ENCODE results near the gene ERCC5.

The ERCC5 gene

DNA sequence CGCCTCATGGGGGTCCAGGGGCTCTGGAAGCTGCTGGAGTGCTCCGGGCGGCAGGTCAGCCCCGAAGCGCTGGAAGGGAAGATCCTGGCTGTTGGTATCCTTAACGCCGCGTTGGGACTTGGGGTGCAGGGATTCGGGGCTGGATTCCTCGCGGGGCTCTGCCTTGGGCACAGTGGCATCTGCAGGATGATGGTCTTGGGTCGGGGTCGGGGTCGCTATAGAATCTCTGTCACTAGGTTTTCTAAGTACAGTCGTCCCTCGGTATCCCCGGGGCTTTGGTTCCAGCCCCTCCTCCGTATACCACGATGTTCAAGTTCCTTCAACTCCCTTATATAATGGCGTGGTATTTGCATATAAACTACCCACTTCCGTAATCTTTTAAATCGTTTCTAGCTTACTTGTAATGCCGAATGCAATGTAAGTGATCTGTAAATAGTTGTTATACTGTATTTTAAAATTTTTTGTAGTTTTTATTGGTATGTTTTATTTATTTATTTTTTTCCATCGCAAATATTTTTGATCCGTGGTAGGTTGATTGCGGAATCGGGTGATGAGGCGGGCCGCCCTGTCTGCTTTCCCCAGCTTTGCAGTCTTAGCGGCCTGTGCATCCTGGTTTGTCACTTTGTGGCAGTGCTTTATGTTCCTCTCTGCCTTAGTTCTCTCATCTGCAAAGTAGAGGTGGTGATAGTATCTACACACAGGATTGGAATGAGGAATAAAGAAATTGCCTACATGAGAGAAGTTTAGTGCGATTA is 606 bp downstream of the ERCC5 start:
- peak; percentile 37 to 58 for DNase-seq

DNA sequence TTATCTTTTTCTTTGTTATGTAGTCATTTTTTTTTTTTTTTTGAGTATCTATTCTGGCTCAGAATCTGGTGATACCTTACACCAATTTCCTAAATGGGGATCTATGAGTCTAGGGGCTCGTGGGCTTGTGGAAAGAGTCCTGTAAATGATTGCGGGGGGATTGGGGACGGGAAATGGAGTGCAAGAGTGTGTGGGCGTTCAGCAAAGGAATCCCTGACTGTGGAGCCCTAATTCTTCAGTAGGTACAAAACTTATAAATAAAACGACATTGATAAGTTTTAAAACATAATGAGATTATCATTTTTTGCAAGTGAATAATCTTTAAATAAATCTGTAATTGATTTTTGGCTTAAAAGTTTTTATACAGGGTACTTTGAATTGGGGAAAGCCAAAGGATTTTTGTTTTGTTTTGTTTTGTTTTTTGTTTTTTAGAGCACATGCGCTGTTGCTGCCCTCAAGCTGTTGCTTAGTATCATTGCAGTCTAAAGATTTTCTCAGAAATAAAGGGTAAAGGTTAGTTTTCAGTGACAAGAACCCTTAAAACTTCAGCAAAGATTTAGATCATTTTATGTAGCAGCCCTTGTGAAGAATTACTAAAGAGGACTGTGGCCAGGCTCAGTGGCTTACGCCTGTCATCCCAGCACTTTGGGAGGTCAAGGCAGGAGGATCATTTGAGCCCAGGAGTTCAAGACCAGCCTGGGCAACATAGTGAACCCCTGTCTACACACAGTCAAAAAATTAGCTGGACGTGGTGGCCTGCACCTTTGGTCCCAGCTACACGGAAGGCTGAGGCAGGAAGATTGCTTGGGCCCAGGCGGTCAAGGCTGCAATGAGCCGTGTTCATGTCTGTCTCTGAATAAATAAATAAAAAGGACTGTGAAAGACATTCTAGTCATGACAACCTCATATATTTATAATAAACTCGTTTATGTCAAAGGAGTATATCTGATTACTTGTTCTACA is 1.7 kb downstream of the ERCC5 start:
- DNase-seq: no peak

DNA sequence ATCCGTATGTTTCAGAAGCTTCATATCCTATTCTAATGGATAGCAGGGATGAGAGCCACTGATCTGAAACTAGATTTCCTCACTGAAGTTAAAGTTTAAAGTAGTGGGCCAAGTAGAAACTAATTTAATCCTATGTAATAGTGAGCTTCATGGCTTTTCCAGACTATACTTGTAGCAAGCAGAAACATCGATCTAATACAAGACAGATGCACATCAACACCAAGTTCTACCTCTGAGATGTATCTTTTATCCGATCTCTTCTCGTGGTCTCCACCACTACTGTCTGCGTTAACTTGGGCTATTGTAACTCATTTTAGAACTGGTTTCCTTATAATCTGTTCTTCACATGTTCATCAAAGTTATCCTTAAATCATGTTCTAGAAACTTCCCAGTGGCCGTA is 3.1 kb downstream of the ERCC5 start:
- no peak for DNase-seq

DNA sequence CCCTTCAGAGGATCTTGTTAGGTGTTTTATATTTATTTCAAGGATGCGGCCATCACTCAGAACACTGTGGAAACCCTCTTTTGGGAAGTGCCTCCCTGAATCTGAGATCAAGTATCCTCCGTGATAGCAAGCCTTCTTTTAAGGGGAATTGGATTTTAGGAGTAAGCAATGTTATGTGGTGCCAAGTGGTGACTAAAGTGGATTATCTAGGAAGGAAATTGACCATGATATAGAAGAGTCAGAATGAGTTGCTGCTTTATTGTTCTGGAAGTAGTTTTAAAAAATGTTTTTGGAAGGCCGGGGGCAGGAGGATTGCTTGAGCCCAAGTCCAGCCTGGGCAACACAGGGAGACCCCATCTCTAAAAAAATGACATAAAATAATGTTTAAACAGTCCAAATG is 6.7 kb downstream of the ERCC5 start:
- no peak for DNase-seq

DNA sequence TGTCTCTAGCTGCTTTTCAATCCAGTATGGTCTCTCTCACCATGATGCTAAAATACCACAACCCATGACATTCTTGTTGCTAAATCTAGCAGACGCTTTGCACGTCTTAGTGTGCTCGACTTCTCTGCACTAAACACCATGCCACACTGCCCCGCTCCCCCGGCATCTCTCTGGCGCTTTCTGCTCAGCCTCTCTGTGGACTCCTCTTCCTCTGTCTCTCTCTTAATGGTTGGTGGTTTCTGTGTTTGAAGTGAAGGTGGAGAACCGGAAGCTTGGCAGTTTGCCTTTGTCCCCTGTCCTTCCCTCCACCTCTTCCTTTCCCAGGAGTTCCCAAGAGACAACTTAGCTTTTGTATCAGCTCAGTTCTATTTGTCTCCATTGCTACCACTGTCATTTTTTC is 8.8 kb downstream of the ERCC5 start:
- DNase-seq: no peak

DNA sequence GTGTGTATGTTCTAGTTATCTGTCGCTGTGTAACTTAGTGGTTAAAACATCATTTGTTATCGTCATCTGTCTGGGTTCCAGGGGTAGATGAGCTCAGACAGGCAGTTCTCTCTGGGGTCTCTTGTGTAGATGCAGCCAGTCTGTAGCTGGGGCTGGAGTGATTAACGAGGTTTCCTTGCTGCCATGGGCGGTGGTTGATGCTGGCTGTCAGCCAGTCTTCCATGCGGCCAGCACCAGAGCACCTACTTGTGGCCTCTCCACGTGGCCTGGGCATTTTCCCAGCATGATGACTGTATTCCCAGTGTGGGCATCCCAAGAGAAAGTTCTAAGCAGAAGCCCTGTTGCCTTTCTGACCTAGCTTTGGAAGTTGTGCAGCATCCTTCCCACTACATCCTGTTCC is 10.7 kb downstream of the ERCC5 start:
- DNase-seq: no peak

DNA sequence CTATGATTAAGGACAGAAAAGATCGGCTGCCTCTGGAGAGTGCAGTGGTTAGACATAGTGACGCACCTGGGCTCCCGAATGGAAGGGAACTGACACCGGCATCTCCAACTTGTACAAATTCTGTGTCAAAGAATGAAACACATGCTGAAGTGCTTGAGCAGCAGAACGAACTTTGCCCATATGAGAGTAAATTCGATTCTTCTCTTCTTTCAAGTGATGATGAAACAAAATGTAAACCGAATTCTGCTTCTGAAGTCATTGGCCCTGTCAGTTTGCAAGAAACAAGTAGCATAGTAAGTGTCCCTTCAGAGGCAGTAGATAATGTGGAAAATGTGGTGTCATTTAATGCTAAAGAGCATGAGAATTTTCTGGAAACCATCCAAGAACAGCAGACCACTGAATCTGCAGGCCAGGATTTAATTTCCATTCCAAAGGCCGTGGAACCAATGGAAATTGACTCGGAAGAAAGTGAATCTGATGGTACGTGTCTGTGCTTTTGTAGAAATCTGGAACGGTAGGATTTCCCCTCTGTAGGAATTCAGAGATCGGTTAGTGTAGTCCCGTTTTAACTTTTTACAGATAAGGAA is 16.9 kb downstream of the ERCC5 start:
- DNase-seq: no peak

DNA sequence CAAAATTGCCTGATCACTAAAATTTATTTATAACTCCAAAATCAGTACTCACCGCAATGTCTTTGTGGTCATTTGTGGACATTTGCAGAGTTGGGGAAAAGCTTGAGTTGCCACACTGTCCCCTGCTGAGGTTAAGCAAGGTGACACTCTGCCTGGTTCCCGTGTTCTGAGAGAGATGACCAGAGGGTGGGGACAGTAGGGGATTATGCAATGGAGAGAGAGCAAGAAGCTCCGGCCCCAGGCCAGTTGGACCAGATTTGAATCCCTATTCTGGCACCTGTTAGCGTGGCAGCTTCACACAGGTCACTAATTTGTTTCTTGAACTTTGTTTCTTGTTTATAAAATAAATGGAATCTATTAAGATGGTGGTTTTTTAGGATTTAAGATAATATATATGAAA is 17.8 kb downstream of the ERCC5 start:
- no peak for DNase-seq

DNA sequence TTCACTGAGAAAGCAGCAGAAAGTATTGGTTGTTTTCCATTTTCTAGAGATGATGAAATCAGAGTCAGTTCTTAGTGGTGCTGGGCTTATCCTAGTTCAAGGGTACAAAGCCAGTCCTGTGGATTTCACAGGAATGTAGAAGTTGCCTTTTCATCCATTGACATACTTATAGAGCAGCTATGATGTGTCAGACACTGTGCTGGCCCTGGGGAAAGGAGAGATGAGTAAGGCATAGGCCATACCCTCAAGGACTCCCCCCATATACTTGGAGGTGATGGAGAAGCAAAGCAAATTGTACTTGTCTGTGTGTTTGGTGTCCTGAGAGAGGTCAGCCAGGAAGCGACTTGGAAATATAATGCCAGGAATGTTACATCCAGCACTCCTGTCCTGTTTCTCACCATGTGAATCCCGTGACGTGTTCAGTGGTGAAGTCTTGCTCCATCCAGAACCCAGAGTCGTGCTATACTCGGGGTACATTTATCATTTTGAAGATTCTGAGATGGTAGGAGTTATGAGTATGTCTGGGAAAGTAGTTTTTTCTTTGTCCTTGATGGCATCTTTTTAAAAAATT is 22.6 kb downstream of the ERCC5 start:
- no peak for DNase-seq

DNA sequence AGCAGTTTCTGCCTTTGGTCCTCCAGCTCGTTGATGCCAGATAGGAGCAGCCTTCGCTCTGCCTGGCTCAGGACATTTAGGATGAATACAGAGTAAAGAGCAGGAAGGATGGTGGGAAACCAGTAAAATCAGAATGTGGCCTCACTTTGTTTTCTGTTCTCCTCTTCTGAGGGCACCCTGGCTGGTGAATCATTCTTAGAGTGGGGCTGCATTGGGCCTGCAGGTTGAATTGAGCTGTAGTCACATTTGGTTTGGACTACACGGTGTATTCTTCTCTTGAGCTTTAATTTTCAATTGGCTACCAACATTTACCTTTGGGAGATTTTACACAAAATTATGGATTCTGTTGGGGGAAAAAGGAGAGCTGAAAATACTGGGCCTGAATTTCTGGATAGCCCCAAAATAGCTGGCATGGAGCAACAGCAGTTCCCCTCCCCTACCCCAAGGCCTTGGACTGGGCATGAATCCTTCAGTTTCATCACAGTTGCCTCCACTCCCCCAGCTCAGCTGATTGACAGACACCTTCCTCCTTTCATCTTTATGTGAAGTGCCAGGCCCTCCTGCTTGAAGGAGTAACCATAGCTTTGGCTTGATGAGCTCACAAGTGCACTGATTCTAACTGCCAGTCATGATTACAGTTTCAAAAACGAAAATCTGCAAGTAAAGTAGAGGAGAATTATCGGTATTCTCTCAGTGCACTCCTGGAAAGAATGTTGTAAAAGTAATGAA is 24.3 kb downstream of the ERCC5 start:
- DNase-seq: no peak

DNA sequence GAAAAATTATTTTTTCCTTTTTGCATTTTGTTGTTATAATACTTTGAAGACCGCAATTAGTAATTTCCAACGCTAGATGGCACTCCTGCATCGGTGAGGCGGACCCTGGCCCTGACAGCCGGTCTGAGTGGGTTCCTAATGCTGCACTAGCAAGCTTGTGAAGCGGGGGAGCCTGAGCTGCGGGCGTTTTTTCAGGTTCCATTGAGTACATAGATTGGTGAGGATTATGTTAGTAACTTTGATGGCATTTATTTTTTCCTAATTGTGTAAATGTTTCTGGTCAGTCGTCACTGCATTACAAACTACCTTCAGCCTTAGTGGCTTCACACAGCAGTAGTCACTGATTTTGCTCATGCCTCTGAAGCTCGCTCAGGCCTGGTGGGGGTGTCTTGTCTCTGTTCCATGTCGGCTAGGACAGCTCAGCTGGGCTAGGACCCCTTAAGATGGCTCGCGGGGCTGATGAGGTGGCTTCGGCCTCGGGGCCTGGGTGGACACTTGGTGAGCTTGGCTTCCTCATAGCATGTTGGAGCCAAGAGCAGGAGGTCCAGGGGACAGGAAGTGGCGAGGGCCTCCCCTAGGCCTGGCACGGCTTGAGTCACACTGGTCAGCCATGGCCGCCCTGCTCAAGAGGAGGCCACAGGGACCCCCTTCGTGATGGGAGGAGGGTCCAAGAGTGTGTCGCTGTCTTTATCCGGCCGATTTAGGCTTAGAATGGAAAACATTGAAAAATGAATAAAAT is 25.0 kb downstream of the ERCC5 start:
- DNase-seq: peak; percentile 43 to 57

DNA sequence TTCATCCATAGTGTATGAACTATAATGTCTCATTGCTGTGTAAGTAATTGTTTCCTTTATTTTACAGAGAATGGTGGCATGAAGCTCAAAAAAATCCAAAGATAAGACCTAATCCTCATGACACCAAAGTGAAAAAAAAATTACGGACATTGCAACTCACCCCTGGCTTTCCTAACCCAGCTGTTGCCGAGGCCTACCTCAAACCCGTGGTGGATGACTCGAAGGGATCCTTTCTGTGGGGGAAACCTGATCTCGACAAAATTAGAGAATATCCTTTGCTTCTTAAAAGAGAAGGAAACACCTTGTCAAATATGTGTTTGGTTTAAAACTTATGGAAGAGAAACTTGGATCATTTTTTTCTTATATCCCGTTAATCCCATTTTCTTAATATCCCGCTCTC is 26.3 kb downstream of the ERCC5 start:
- DNase-seq: no peak

DNA sequence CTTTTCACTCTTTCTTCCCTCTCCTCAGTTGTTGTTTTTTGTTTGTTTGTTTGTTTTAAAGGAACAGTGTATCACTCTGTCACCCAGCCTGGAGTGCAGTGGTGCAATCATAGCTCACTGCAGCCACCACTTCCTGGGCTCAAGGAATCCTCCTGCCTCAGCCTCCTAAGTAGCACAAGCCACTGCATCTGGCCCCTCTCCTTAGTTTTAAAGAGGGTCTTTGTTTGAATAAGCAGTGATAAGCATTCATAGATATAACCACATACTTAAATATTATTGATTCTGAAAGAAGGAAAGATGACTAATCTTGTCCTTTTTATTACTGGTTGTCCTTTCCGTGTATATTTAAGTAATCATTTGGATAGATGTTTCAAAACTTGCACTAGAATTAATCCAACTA is 26.7 kb downstream of the ERCC5 start:
- DNase-seq: no peak

DNA sequence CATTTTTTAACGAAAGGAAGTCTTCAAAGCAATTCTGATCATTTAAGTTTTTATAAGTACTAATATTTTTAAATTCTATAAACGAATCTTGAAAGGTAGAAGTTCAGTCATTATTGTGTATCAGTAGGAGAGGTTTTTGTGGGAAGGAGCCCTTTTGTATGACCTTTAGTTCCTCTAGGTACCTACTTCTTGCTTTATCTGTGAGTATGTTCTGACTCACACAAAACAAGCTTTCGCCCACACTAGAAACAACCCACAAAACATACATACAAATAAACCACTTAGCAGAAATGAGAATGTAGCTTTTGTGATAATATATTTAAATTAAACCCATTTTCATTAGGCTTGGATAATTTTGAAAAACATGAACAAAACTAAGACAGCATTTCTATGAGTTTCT is 27.8 kb downstream of the ERCC5 start:
- no peak for DNase-seq

DNA sequence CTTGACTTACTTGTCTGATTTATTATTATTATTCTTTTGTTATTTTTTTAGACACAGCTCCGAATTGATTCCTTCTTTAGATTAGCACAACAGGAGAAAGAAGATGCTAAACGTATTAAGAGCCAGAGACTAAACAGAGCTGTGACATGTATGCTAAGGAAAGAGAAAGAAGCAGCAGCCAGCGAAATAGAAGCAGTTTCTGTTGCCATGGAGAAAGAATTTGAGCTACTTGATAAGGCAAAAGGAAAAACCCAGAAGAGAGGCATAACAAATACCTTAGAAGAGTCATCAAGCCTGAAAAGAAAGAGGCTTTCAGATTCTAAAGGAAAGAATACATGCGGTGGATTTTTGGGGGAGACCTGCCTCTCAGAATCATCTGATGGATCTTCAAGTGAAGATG is 29.4 kb downstream of the ERCC5 start:
- no peak for DNase-seq

DNA sequence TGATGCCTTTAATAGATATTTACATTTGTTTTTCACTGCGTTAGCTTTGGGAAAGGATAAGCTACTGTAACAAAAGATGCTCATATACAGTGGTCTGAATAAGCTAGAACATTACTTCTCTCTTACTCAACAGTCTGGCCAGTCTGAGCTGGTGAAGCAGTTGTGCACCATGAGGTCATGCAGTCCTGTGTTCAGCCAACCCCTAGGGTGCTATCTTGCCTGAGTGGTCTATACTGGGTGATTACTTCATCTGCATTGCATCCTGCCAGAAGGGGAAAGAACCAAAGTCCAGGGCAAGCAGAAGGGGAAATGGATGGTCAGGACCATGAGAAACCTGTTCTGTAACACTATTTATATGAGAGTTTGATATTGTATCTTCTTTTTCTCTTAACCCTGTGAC is 31.5 kb downstream of the ERCC5 start:
- DNase-seq: no peak

DNA sequence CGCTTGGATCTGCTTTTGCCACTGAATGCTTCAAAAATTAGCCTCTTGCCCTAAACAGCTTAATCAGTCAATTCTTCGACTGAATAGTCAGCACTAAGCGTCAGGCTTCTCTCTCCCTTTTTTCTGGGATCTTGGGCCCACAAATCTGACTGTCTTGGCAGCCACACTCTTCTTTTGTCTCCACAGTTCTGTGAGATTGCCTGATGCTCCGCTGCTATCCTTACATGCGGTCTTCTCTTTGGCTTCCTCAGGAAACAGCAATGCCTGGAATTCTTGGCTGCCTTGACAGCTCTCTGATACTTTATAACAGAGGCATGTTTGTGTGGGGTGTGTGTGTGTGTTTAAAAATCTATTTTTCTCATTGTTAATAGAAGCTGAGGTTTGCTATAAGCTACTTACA is 32.6 kb downstream of the ERCC5 start:
- no peak for DNase-seq

DNA sequence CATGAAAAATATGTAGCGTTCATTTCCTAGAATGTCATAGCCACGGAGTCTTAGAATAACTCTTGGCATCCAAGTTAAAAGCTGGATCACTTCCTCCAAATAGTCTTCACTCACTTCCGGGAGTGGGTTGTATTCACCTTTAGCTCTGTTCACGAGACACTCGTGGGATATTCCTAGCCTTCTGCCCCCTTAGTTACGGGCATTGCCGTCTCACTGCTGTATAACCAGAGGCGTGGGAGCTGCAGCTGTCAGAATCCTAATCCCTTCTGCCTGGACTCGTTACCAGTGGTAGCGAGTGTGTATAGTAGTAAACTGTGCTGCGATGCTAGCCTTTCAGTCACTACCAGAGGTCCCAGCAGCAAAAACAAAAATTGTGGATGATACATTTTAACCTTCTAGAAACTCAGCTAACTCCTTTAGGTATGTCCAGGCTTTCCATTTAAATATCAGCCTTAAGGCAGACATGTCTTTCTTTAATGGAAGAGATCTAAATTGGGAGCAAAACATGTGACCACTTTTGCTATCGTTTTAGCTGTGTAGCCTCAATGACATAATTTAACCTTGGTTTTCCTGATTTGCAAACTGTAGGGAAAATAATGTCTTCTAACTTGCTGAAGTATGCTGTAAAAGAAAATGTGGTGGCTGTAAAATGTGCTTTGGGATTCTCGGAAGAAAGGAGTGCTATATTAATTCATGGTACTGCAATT is 34.1 kb downstream of the ERCC5 start:
- no peak for DNase-seq

DNA sequence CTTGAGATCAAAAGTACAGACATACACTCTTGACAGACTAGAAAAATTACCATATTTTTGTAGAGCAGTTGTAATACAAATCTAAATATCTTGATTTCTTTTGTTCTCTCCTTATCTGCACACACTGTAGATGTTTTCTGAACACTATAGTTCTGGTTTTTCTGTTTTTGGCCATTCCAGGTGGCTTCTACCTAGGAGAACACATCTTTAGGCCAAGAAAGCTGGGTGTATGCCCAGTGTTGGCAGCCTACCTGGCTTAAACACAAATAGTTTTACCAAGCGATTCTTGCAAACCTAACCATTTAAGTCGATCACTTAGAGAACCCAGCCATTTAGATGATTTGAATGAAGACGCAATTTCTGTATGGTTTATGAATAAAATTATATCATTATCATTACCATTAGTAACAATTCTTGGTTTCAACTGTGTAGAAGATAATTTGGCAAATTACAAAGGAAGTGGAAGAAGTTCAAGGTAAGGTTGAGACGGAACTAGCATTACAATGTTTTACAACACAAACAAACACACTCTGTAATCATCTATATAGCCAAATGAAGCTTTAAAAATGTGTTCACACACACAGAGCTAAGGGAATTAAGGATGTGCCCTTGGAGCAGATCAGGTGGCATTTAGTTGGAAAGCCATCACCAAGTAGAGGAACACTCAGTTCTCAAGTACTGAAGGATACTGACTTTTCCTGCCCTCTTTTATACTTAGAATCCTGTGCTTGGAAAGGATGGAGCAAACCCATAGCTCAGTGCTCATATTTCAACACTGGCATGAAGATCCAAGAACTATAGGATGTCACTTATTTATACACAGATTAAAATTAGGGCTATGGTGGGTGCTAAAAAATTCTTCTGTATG is 36.2 kb downstream of the ERCC5 start:
- DNase-seq: no peak

DNA sequence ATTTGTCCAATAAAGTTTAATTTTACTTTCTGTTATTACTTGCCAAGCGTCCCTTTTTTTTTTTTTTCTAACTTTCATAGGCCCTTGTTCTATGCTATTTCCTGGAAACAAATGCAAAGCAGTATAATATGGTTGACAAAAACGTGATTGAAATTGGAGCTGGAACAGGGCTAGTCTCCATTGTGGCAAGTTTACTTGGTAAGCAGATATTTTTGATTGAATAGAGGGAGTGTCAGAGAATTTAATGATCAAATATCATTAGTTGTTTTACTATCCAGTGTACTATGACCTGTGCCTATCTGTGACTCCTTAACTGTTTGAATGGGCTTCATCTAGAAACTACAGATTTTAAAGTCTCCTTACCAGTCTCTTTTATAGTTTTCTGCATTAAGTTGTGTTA is 46.7 kb downstream of the ERCC5 start:
- no peak for DNase-seq
